ENCODE measurements around the gene AUTS2. TPM values are rescaled to one million over a fixed set of nuclear protein-coding genes. Genes with fewer than 3 reads are reported as not detected.

The AUTS2 gene
- total RNA-seq, 1 donor from 2014 or later, result 9.9 TPM

DNA sequence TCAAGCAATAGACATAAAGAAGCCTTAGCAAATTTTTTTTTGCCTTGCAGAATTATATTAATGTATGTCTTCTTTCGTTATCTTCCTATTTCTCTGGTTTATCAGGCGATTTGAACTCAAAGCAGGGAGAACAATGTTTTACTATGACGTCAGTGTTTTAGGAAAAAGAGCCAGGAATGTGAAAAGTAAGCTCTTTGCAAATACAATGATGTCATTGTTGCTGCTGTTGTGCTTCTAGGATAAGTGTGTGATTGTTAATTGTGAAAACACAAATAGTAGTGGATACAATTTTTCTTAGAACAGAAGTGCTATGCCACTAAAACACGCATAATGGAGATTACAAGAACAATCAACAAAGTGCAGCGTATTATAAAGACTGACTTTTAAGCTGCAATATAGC, 9.5 kb upstream of the AUTS2 start:
- no peaks in the 10 kb centered on the region for H3K27me3 ChIP-seq (ENCODE audit: control insufficient read depth, insufficient read depth, low read length)
- no peak overlapping the region for H3K4me3 ChIP-seq (ENCODE audit: low read depth, low read length)
- TF ChIP-seq, protein P1, sequence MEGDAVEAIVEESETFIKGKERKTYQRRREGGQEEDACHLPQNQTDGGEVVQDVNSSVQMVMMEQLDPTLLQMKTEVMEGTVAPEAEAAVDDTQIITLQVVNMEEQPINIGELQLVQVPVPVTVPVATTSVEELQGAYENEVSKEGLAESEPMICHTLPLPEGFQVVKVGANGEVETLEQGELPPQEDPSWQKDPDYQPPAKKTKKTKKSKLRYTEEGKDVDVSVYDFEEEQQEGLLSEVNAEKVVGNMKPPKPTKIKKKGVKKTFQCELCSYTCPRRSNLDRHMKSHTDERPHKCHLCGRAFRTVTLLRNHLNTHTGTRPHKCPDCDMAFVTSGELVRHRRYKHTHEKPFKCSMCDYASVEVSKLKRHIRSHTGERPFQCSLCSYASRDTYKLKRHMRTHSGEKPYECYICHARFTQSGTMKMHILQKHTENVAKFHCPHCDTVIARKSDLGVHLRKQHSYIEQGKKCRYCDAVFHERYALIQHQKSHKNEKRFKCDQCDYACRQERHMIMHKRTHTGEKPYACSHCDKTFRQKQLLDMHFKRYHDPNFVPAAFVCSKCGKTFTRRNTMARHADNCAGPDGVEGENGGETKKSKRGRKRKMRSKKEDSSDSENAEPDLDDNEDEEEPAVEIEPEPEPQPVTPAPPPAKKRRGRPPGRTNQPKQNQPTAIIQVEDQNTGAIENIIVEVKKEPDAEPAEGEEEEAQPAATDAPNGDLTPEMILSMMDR (IDR thresholded peaks at IDR 0.05; ENCODE audit: insufficient read depth, low read length, poor library complexity, severe bottlenecking), result no peak
- DNase-seq (ENCODE audit: low read depth), result no peak
- H3K36me3 ChIP-seq (ENCODE audit: control insufficient read depth, insufficient read depth, low read length), result no peaks in the 10 kb centered on the region

DNA sequence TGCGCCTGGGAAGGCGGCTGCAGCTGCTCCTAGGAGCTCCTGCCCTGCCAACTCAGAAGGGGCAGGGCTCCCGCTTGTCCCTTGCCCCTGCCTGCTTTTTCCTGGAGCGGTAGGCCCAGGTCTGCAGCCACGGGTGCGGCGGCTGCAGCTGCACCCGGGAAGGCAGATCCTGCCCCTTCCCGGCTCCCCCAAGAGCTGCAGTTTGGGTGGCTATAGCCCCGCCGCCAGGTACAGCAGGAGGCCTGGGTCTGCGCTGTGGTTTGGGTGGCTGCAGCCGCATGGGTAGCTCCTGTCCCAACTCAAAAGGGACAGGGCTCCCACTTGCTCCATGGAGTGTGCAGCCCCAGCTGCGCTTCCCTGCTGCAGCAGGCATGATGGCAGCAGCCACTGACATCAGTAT, 6.5 kb upstream of the AUTS2 start:
- no peak overlapping the region for H3K4me3 ChIP-seq (ENCODE audit: low read depth, low read length)
- TF ChIP-seq, protein P1 (IDR thresholded peaks at IDR 0.05; ENCODE audit: insufficient read depth, low read length, poor library complexity, severe bottlenecking), result no peak
- no peak for DNase-seq (ENCODE audit: low read depth)
- H3K36me3 ChIP-seq (ENCODE audit: control insufficient read depth, insufficient read depth, low read length), result no peaks in the 10 kb centered on the region
- H3K27me3 ChIP-seq (ENCODE audit: control insufficient read depth, insufficient read depth, low read length), result no peaks in the 10 kb centered on the region

DNA sequence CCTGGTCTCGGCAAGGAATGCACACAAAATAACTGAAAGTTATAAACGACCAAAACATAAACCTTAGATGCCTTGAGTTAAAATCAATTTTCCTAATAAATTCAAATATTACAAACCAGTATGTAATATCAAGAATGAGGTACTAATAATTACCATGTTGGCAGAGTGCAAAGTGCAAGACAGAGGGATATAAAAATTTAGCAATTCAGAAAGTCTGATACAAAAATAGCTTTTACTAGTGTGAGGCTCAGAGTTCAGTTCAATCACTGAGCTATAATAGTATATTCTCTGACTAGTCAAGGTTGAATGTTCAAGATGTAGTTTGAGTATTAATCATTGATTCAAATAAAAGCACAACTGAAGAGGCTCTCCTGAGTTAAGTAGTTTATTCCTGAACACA, 4.8 kb upstream of the AUTS2 start:
- Histone ChIP-seq H3K27me3 (ENCODE audit: control insufficient read depth, insufficient read depth, low read length) (no peaks in the 10 kb centered on the region), H3K36me3 (ENCODE audit: control insufficient read depth, insufficient read depth, low read length) (no peaks in the 10 kb centered on the region), H3K4me3 (ENCODE audit: low read depth, low read length) (no peak overlapping the region)
- TF ChIP-seq, protein P1 (IDR thresholded peaks at IDR 0.05; ENCODE audit: insufficient read depth, low read length, poor library complexity, severe bottlenecking), result no peak
- DNase-seq (ENCODE audit: low read depth), result no peak

DNA sequence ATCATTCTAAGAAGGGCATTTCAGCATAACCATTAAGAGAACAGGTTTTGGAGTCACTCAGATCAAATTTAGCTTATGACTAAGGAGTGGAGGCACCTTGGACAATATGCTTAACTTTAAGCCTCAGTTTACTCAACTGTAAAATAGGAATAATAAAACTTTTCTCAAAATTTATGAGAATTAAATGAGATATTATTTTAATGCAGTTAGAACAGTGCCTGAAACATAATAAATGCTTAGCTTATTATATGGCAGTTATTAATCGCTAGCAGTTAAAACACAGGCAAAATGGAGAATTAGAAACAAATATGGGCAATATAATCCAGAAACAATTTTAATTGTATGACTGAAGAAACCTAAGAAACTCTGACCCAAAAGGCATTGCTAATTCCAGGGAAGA, 2.9 kb upstream of the AUTS2 start:
- TF ChIP-seq, protein P1 (IDR thresholded peaks at IDR 0.05; ENCODE audit: insufficient read depth, low read length, poor library complexity, severe bottlenecking), result no peak
- DNase-seq (ENCODE audit: low read depth), result no peak
- Histone ChIP-seq H3K27me3 (ENCODE audit: control insufficient read depth, insufficient read depth, low read length) (no peaks in the 10 kb centered on the region), H3K36me3 (ENCODE audit: control insufficient read depth, insufficient read depth, low read length) (no peaks in the 10 kb centered on the region), H3K4me3 (ENCODE audit: low read depth, low read length) (no peak overlapping the region)

DNA sequence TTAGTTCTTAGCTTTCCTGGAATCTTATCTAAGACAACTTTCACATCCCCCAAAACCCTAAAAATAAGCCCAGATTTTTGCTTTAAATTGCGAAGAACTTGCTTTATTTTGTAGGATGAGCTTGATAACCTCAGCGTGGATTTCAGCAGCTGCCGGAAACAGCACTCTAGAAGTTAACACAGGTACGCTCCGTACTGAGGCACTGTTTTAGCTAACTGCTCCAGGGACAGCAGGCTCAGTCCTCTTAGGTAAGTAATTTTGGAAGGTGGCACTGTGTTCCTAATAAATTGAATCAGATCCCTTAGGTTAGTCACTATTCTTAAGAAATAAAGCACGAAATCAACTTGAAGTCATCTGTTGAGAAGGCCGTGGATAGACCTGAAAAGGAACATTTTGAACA, 2.2 kb upstream of the AUTS2 start:
- no peaks in the 10 kb centered on the region for H3K36me3 ChIP-seq (ENCODE audit: control insufficient read depth, insufficient read depth, low read length)
- no peaks in the 10 kb centered on the region for H3K27me3 ChIP-seq (ENCODE audit: control insufficient read depth, insufficient read depth, low read length)
- H3K4me3 ChIP-seq (ENCODE audit: low read depth, low read length), result no peak overlapping the region
- TF ChIP-seq, protein P1 (IDR thresholded peaks at IDR 0.05; ENCODE audit: insufficient read depth, low read length, poor library complexity, severe bottlenecking), result no peak
- no peak for DNase-seq (ENCODE audit: low read depth)

DNA sequence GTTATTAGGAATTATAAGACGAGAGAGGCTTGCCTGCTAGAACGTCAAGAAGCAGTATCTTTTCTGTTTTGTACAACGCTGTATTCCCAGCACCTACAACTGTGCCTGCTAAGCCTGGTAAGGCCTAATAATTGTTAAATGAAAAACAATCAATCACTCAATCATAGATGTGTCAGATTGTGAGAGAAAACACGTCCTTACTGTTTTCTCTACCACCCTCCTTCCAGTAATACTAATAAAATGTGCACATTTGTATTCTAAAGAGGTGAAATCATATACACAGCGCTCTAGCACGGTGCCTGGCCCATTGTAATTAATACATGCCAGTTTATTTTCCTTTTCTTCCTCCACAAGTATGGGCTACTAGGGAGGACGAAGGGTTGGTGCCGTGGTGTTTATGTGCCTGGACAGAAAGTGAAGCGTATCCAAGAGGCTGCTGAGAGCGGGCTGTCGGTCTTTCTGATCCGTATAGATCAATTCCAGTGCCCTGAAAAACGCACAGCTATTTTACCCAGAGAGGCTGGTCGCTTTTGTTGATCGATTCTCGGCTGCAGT, 1.5 kb upstream of the AUTS2 start:
- DNase-seq (ENCODE audit: low read depth), result no peak
- Histone ChIP-seq H3K4me3 (ENCODE audit: low read depth, low read length) (peak overlapping the region; percentile 89), H3K27me3 (ENCODE audit: control insufficient read depth, insufficient read depth, low read length) (no peaks in the 10 kb centered on the region), H3K36me3 (ENCODE audit: control insufficient read depth, insufficient read depth, low read length) (no peaks in the 10 kb centered on the region)
- TF ChIP-seq, protein P1 (IDR thresholded peaks at IDR 0.05; ENCODE audit: insufficient read depth, low read length, poor library complexity, severe bottlenecking), result no peak

Data from kidney epithelial cell (primary cell).